ENCODE data around the gene TMPRSS11F.

TMPRSS11F gene

DNA sequence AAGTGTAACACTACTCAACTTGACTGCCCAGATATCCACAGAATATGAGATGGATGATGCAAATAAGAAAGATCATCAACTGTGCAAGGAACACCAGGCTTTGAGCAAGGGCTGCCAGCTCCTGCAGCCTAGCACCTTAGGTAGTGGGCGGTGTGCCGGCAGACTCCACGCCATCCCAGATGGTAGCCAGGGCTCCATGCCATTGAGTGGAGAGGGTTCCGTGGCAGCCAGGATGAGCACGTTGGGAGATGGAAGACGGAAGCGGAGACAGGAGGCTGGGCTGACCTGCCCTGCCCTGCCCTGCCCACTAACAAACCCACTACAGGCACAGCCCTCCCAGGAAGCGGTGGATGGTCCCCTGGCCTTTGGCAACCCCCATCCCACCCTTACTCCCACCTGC, 51.9 kb downstream of the TMPRSS11F start:
- no peak for DNase-seq (ENCODE audit: low read depth in 2 of 2, low spot score in 1 of 2)

- no peak for DNase-seq (ENCODE audit: low read depth in 2 of 2, low spot score in 1 of 2)
Measured at GRCh38 chr4:68077301-68077700, 52.4 kb downstream of the TMPRSS11F start.

- no peak for DNase-seq (ENCODE audit: low read depth in 2 of 2, low spot score in 1 of 2)
Measured at GRCh38 chr4:68076194-68076593, 53.5 kb downstream of the TMPRSS11F start.

- DNase-seq (ENCODE audit: low read depth in 2 of 2, low spot score in 1 of 2): no peak
Measured at GRCh38 chr4:68074397-68074796, 55.3 kb downstream of the TMPRSS11F start.

GRCh38 chr4:68070302-68070701, 59.4 kb downstream of the TMPRSS11F start:
- no peak for DNase-seq (ENCODE audit: low read depth in 2 of 2, low spot score in 1 of 2)

- no peak for DNase-seq (ENCODE audit: low read depth in 2 of 2, low spot score in 1 of 2)
Measured at GRCh38 chr4:68062501-68062900, 67.2 kb downstream of the TMPRSS11F start.

- no peak for DNase-seq (ENCODE audit: low read depth in 2 of 2, low spot score in 1 of 2)
Measured at GRCh38 chr4:68038272-68038671, 91.4 kb downstream of the TMPRSS11F start.

DNA sequence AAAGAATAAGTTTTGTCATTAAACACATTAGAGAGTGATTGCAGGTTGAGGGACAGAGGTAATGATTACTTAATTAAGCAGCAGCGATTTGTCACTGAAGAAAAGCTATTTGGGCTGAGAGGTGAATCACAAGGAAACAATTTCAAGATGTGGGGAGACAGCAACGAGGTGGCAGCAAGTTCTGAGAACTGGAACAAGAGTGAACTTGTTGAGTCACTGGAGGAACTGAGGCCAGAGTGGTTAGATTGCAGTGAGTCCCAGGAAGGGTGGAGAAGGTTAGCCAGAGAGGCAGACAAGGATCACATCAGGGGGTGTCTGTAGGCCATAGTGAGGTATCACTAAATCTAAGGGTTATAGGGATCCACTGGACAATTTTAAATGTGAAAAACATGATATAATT, 108.5 kb downstream of the TMPRSS11F start:
- no peak for DNase-seq (ENCODE audit: low read depth in 2 of 2, low spot score in 1 of 2)

DNA sequence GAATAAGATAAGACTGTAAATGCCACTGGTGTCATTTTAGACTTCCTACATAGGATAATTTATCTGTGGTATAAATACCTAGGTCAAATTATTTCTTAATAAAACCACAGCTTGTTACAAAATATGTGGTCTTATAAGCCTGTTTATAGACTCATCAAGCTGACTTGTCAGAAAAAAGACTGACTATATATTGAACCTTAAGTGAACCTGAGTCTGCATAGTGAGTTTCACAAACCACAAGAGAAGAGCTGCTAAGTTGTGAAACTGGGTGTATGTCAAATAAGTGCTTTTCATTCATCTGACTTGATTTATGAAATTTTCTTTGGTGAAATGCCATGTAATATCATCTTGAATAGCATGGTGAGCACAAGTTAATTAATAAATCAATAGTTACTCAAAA, 118.0 kb downstream of the TMPRSS11F start:
- DNase-seq (ENCODE audit: low read depth in 2 of 2, low spot score in 1 of 2): no peak
